ENCODE results near the gene ARMS2. TPM values are rescaled to one million over a fixed set of nuclear protein-coding genes. Genes with fewer than 3 reads are reported as not detected.

ARMS2 gene
- polyA plus RNA-seq, 1 of the 3 experiments (the other 2 are of a cell fraction), result not detected

GRCh38 chr10:122464586-122464985 lies 10.1 kb downstream of the ARMS2 start:
- DNase-seq, result no peak
- Histone ChIP-seq H3K4me3 (ENCODE audit: low read depth in 2 of 2, low read length in 1 of 2) (no peak overlapping the region), H3K9me2 (no peaks in the 10 kb centered on the region), H3K36me3 (replicated peaks in 1 of 2; ENCODE audit: control insufficient read depth in 1 of 2, insufficient read depth in 2 of 2, low read length in 1 of 2) (peaks cover 0 to 2% of the 10 kb centered on the region in 2 experiments), H3K9ac (no peak overlapping the region), H3K27ac (ENCODE audit: low read depth in 2 of 2, low read length in 1 of 2) (no peak overlapping the region), H3K79me2 (ENCODE audit: insufficient read depth) (peaks cover 65% of the 10 kb centered on the region), H3F3A (replicated peaks; ENCODE audit: insufficient read depth) (peaks cover 21% of the 10 kb centered on the region), H3K4me2 (no peak overlapping the region), H3K9me3 (no peaks in the 10 kb centered on the region), H4K20me1 (ENCODE audit: insufficient read depth) (peaks cover 18% of the 10 kb centered on the region), H3K4me1 (ENCODE audit: control insufficient read depth in 1 of 2, insufficient read depth in 2 of 2, low read depth in 1 of 2, low read length in 1 of 2) (peaks cover 8 to 16% of the 10 kb centered on the region in 2 experiments; a peak in 3 of 4 replicates), H3K27me3 (ENCODE audit: insufficient read depth) (no peaks in the 10 kb centered on the region), H2AFZ (ENCODE audit: low read depth) (no peak overlapping the region)
- WGBS (ENCODE audit: low lambda C conversion rate), result 94% methylated on average over 11 of the region's 11 CpGs
- TF ChIP-seq FOXM1 (IDR thresholded peaks at IDR 0.05; ENCODE audit: low read depth) (no peak), TAF1 (IDR thresholded peaks at IDR 0.05; ENCODE audit: borderline replicate concordance, low read depth, low read length) (no peak), MEF2A (IDR thresholded peaks at IDR 0.05; ENCODE audit: borderline replicate concordance, low read depth) (no peak), CHD2 (IDR thresholded peaks at IDR 0.05; ENCODE audit: low read length, partially characterized antibody) (no peak), GABPA (IDR thresholded peaks at IDR 0.05; ENCODE audit: low read depth) (no peak), IRF3 (IDR thresholded peaks at IDR 0.05; ENCODE audit: low read depth, low read length) (no peak), EZH2phosphoT487 (IDR thresholded peaks at IDR 0.05; ENCODE audit: borderline replicate concordance, low read depth) (no peak), RXRA (IDR thresholded peaks at IDR 0.05; ENCODE audit: borderline replicate concordance, low read depth) (no peak), ELF1 (IDR thresholded peaks at IDR 0.05) (no peak), EP300 (IDR thresholded peaks at IDR 0.05; ENCODE audit: borderline replicate concordance in 1 of 2, low read depth in 1 of 2, low read length in 1 of 2) (no peak), SMC3 (IDR thresholded peaks at IDR 0.05; ENCODE audit: low read depth, low read length) (no peak)
- TF ChIP-seq, protein P1, sequence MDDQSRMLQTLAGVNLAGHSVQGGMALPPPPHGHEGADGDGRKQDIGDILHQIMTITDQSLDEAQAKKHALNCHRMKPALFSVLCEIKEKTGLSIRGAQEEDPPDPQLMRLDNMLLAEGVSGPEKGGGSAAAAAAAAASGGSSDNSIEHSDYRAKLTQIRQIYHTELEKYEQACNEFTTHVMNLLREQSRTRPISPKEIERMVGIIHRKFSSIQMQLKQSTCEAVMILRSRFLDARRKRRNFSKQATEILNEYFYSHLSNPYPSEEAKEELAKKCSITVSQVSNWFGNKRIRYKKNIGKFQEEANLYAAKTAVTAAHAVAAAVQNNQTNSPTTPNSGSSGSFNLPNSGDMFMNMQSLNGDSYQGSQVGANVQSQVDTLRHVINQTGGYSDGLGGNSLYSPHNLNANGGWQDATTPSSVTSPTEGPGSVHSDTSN (IDR thresholded peaks at IDR 0.05), result no peak
- TF ChIP-seq, protein P2, sequence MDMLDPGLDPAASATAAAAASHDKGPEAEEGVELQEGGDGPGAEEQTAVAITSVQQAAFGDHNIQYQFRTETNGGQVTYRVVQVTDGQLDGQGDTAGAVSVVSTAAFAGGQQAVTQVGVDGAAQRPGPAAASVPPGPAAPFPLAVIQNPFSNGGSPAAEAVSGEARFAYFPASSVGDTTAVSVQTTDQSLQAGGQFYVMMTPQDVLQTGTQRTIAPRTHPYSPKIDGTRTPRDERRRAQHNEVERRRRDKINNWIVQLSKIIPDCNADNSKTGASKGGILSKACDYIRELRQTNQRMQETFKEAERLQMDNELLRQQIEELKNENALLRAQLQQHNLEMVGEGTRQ (IDR thresholded peaks at IDR 0.05; ENCODE audit: borderline replicate concordance, low read depth, low read length), result no peak
- TF ChIP-seq, protein P3, sequence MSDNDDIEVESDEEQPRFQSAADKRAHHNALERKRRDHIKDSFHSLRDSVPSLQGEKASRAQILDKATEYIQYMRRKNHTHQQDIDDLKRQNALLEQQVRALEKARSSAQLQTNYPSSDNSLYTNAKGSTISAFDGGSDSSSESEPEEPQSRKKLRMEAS (IDR thresholded peaks at IDR 0.05; ENCODE audit: low read depth), result no peak
- TF ChIP-seq, protein P4, sequence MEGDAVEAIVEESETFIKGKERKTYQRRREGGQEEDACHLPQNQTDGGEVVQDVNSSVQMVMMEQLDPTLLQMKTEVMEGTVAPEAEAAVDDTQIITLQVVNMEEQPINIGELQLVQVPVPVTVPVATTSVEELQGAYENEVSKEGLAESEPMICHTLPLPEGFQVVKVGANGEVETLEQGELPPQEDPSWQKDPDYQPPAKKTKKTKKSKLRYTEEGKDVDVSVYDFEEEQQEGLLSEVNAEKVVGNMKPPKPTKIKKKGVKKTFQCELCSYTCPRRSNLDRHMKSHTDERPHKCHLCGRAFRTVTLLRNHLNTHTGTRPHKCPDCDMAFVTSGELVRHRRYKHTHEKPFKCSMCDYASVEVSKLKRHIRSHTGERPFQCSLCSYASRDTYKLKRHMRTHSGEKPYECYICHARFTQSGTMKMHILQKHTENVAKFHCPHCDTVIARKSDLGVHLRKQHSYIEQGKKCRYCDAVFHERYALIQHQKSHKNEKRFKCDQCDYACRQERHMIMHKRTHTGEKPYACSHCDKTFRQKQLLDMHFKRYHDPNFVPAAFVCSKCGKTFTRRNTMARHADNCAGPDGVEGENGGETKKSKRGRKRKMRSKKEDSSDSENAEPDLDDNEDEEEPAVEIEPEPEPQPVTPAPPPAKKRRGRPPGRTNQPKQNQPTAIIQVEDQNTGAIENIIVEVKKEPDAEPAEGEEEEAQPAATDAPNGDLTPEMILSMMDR (IDR thresholded peaks at IDR 0.05), result no peak
- TF ChIP-seq, protein P5, sequence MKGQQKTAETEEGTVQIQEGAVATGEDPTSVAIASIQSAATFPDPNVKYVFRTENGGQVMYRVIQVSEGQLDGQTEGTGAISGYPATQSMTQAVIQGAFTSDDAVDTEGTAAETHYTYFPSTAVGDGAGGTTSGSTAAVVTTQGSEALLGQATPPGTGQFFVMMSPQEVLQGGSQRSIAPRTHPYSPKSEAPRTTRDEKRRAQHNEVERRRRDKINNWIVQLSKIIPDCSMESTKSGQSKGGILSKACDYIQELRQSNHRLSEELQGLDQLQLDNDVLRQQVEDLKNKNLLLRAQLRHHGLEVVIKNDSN (IDR thresholded peaks at IDR 0.05; ENCODE audit: borderline replicate concordance, low read depth), result no peak
- POLR2A ChIA-PET, result no interaction called here
- CTCF ChIA-PET, result interaction anchor here (1.2 to 2.8 kb wide), 3 partner anchors 29 to 184 kb away, joined by 3 to 10 read pairs (median 7); no protein-coding TSS in a partner anchor
